Trophoblast cell (in vitro differentiated cells and primary cell): ENCODE measurements around the gene MYL6B.

Experiments used
- DNase-seq, 2 donors: peaks; one replicate each; pipeline ENCODE4 v3.0.0-alpha.2; 2016
- H2AFZ ChIP-seq: 2 replicates; pipeline ENCODE4 v1.6.1; 2013; ENCODE audit warnings: low read length, moderate library complexity, mild to moderate bottlenecking; ENCODE audit not compliant: insufficient read depth, poor library complexity
- H2AK5ac ChIP-seq: 2 replicates; pipeline ENCODE4 v1.6.1; 2013; ENCODE audit warnings: mild to moderate bottlenecking, low read length
- H2BK120ac ChIP-seq: 2 replicates; pipeline ENCODE4 v1.6.1; 2013; ENCODE audit warnings: low read length, mild to moderate bottlenecking, moderate library complexity; ENCODE audit not compliant: insufficient read depth, poor library complexity
- H2BK12ac ChIP-seq: 2 replicates; pipeline ENCODE4 v1.6.1; 2013; ENCODE audit warnings: mild to moderate bottlenecking, low read length, moderate library complexity
- H2BK5ac ChIP-seq: 2 replicates; pipeline ENCODE4 v1.6.1; 2013; ENCODE audit warnings: low read length, low read depth, moderate library complexity, mild to moderate bottlenecking; ENCODE audit not compliant: poor library complexity
- H3K14ac ChIP-seq: 2 replicates; pipeline ENCODE4 v1.6.1; 2013; ENCODE audit warnings: mild to moderate bottlenecking, low read length
- H3K18ac ChIP-seq: 2 replicates; pipeline ENCODE4 v1.6.1; 2013; ENCODE audit warnings: mild to moderate bottlenecking, low read length
- H3K23ac ChIP-seq: 2 replicates; pipeline ENCODE4 v1.6.1; 2013; ENCODE audit warnings: low read length
- H3K27ac ChIP-seq: 2 replicates; pipeline ENCODE4 v1.5.1; 2013; ENCODE audit warnings: low read depth, mild to moderate bottlenecking, inconsistent platforms, low read length, moderate library complexity
- H3K27me3 ChIP-seq: 2 replicates; pipeline ENCODE4 v1.6.1; 2013; ENCODE audit warnings: inconsistent platforms, mild to moderate bottlenecking, low read length, moderate library complexity; ENCODE audit not compliant: insufficient read depth
- H3K36me3 ChIP-seq, 2 experiments: 1 replicate in 1 of 2; 2 replicates in 1 of 2; pipeline ENCODE4 v1.6.1; 2013; ENCODE audit warnings: low read length in 2 of 2, mild to moderate bottlenecking in 2 of 2, moderate library complexity in 1 of 2; ENCODE audit not compliant: insufficient read depth in 2 of 2, control insufficient read depth in 1 of 2
- H3K4ac ChIP-seq: 2 replicates; pipeline ENCODE4 v1.6.1; 2013; ENCODE audit warnings: low read depth, mild to moderate bottlenecking, low read length, moderate library complexity
- H3K4me1 ChIP-seq, 2 experiments: 1 replicate in 1 of 2; 2 replicates in 1 of 2; pipeline ENCODE4 v1.6.1; 2013; ENCODE audit warnings: low read length in 2 of 2, mild to moderate bottlenecking in 2 of 2, moderate library complexity in 1 of 2; ENCODE audit not compliant: insufficient read depth in 2 of 2, control insufficient read depth in 1 of 2
- H3K4me2 ChIP-seq: 2 replicates; pipeline ENCODE4 v1.6.1; 2013; ENCODE audit warnings: inconsistent platforms, mild to moderate bottlenecking, low read length, moderate library complexity
- H3K4me3 ChIP-seq: 2 replicates; pipeline ENCODE4 v1.5.1; 2013; ENCODE audit warnings: mild to moderate bottlenecking, low read depth, low read length, inconsistent platforms
- H3K79me1 ChIP-seq: one replicate; pipeline ENCODE4 v1.6.1; 2013; ENCODE audit warnings: low read length
- H3K79me2 ChIP-seq: 2 replicates; pipeline ENCODE4 v1.6.1; 2013; ENCODE audit warnings: low read length, mild to moderate bottlenecking; ENCODE audit not compliant: control insufficient read depth, insufficient read depth, poor library complexity
- H3K9ac ChIP-seq: 2 replicates; pipeline ENCODE4 v1.6.1; 2013; ENCODE audit warnings: mild to moderate bottlenecking, low read length
- H3K9me3 ChIP-seq: 2 replicates; pipeline ENCODE4 v1.6.1; 2013; ENCODE audit warnings: low read depth, mild to moderate bottlenecking, control low read depth, inconsistent platforms, low read length; ENCODE audit not compliant: insufficient read depth
- H4K12ac ChIP-seq: 2 replicates; pipeline ENCODE4 v1.6.1; 2013; ENCODE audit warnings: low read depth, mild to moderate bottlenecking, low read length, moderate library complexity
- H4K8ac ChIP-seq: 2 replicates; pipeline ENCODE4 v1.6.1; 2013; ENCODE audit warnings: low read depth, mild to moderate bottlenecking, low read length, moderate library complexity
- H4K91ac ChIP-seq: one replicate; pipeline ENCODE4 v1.6.1; 2013; ENCODE audit warnings: low read depth, mild to moderate bottlenecking, low read length, moderate library complexity
- WGBS: extraction: QIAGEN DNeasy Blood & Tissue Kit; methylation state at CpG from one replicate; pipeline ENCODE4 v1.1.7; 2013; ENCODE audit warnings: missing lambda C conversion rate; ENCODE audit not compliant: insufficient read length, insufficient coverage; ENCODE audit errors: extremely low coverage; 5-methylcytosine and 5-hydroxymethylcytosine counted together

MYL6B gene

DNA sequence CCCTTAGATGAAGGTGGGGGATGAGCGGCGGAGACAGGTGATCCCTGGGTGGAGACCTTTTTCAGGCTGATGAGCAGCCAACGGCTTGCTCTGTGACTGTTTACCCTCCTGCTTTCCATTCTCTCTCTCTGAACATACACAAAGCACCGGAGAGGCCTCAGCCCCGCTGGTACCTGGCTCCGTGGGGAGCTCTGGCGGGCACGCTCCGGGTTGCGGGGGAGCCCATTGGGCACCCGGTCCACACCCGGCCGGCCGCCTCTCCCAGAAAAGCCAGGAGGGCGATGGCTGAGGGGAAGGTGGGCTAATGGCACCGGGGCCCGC lies 36.4 kb downstream of the MYL6B start:
- H2BK5ac ChIP-seq = peak overlapping the region; percentile 61
- peak overlapping the region; percentile 90 for H3K18ac ChIP-seq
- peak overlapping the region; percentile 86 for H4K12ac ChIP-seq
- H3K4ac ChIP-seq = peak overlapping the region; percentile 9
- DNase-seq = no peak
- H4K91ac ChIP-seq = peak overlapping the region; percentile 83
- peaks cover 10% of the 10 kb centered on the region for H3K79me1 ChIP-seq
- H3K4me3 ChIP-seq = peak overlapping the region; percentile 87
- peaks cover 0 to 8% of the 10 kb centered on the region in 2 experiments for H3K4me1 ChIP-seq
- peak overlapping the region; percentile 71 for H2AFZ ChIP-seq
- H3K14ac ChIP-seq = peak overlapping the region; percentile 84
- H3K4me2 ChIP-seq = peak overlapping the region; percentile 79
- no peaks in the 10 kb centered on the region for H3K27me3 ChIP-seq
- WGBS = no CpG with 5 or more reads among the region's 17 CpGs
- peak overlapping the region; percentile 77 for H2BK120ac ChIP-seq
- H3K27ac ChIP-seq = no peak overlapping the region
- H3K23ac ChIP-seq = no peak overlapping the region
- peaks cover 10 to 17% of the 10 kb centered on the region in 2 experiments for H3K36me3 ChIP-seq
- peak overlapping the region; percentile 49 for H3K9ac ChIP-seq
- peaks cover 8% of the 10 kb centered on the region for H3K79me2 ChIP-seq
- H3K9me3 ChIP-seq = no peaks in the 10 kb centered on the region
- peak overlapping the region; percentile 78 for H4K8ac ChIP-seq
- H2BK12ac ChIP-seq = no peak overlapping the region
- peak overlapping the region; percentile 81 for H2AK5ac ChIP-seq

DNA sequence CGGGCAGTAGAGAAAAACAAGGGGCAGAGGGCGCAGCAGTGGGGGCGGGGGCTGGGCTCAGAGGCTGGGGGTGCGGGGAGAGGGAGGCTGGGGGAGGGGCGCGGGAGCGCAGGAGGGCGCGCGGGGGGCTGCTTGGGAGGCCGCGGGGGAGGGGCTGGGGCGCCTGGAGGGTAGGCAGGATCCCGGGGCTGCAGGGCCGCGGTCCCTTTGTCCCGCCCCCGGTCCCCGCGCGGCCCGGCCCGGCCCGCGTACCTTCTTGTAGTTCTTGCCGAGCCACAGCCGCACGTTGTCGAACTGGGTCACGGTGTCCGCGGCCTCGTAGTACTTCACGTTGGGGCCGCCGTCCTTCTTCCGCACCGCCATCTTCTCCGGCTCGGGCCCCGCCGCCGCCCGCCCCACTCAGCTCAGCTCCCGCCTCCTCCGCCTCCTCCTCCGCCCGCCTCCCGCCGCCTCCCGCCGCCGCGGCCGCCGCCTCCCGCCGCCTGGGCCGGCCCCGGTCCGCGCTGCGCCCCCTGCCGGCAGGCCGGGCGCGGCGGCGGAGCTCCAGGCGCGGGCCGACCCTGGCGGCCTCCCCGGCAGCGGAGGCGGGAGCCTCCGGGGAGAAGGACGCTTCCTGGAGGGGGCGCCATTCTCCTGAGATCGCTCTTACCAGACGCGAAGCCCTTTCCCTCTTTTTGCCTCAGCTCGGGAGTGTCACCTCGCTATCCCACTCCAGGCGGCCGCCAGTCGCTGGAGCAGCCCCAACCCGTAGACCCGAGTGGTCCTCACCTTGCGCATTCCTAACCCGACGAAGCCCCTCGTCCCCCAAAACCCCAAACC lies 36.9 kb downstream of the MYL6B start, which contains the start of gene SMARCC2:
TSS of gene SMARCC2 (minus strand) at position 385 of the 819 bp plus-strand sequence. CDS start at position 363, 22 bp downstream.
- Histone ChIP-seq H3K23ac (no peak within 1 kb of the TSS), H2BK12ac (peak within 1 kb of the TSS; percentile 69), H3K9ac (peak within 1 kb of the TSS; percentile 74), H3K4me3 (peak within 1 kb of the TSS; percentile 87), H3K18ac (peak within 1 kb of the TSS; percentile 98), H3K4me2 (peak within 1 kb of the TSS; percentile 79), H2AFZ (peak within 1 kb of the TSS; percentile 92), H3K79me2 (peaks cover 8% of the 10 kb centered on the region), H3K4me1 (peaks cover 0 to 8% of the 10 kb centered on the region in 2 experiments), H3K36me3 (peaks cover 10 to 13% of the 10 kb centered on the region in 2 experiments), H2BK5ac (peak within 1 kb of the TSS; percentile 93), H3K14ac (peak within 1 kb of the TSS; percentile 96), H4K8ac (peak within 1 kb of the TSS; percentile 96), H3K27ac (peak within 1 kb of the TSS; percentile 68), H2BK120ac (peak within 1 kb of the TSS; percentile 77), H2AK5ac (peak within 1 kb of the TSS; percentile 85), H3K27me3 (no peaks in the 10 kb centered on the region), H3K79me1 (peaks cover 10% of the 10 kb centered on the region), H3K9me3 (no peaks in the 10 kb centered on the region), H3K4ac (peak within 1 kb of the TSS; percentile 97), H4K91ac (peak within 1 kb of the TSS; percentile 87), H4K12ac (peak within 1 kb of the TSS; percentile 98)
- DNase-seq = peak; percentile 94 to 98
- no CpG with 5 or more reads among the region's 93 CpGs for WGBS

DNA sequence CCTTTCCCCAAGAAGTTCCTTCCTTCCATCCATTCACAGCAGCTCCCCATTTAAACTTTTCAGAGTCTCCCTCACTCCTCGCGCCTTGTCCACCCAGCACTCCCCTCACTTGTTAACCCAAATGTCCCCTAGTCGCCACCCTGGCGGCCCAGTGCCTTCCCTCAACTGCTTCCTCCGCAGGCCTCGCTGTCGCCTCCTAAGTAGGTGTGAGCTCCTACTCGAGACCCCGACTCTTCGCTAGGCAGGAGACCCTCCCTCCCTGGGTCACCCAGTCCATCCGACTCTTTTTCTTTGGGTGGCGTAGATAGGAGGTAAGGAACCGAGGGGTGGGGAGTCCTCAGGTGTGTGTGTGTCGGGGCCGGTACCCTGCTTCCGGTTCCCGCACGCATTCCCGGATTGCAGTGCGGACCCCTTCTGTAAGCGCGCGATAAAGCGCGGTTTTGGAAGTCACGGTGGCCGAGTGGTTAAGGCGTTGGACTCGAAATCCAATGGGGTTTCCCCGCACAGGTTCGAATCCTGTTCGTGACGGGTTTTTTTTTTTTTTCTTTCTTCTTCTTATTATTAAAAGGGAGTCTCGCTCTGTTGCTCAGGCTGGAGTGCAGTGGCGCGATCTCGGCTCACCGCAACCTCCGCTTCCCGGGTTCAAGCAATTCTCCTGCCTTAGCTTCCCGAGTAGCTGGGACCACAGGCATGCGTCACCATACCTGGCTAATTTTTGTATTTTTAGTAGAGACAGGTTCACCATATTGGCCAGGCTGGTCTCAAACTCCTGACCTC lies 37.7 kb downstream of the MYL6B start:
- H3K27ac ChIP-seq = peak overlapping the region; percentile 68
- peaks cover 0 to 8% of the 10 kb centered on the region in 2 experiments for H3K4me1 ChIP-seq
- peaks cover 6 to 7% of the 10 kb centered on the region in 2 experiments for H3K36me3 ChIP-seq
- no peaks in the 10 kb centered on the region for H3K27me3 ChIP-seq
- peak overlapping the region; percentile 77 for H3K4ac ChIP-seq
- peak; percentile 71 to 90 for DNase-seq
- H3K79me1 ChIP-seq = peaks cover 10% of the 10 kb centered on the region
- H2AK5ac ChIP-seq = peak overlapping the region; percentile 39
- no peaks in the 10 kb centered on the region for H3K9me3 ChIP-seq
- H2BK120ac ChIP-seq = peak overlapping the region; percentile 76
- peak overlapping the region; percentile 89 for H2AFZ ChIP-seq
- peak overlapping the region; percentile 79 for H3K4me3 ChIP-seq
- peak overlapping the region; percentile 24 for H3K9ac ChIP-seq
- H3K14ac ChIP-seq = peak overlapping the region; percentile 96
- H4K12ac ChIP-seq = peak overlapping the region; percentile 98
- H3K18ac ChIP-seq = peak overlapping the region; percentile 90
- peak overlapping the region; percentile 87 for H4K91ac ChIP-seq
- H3K4me2 ChIP-seq = peak overlapping the region; percentile 63
- H4K8ac ChIP-seq = peak overlapping the region; percentile 96
- no CpG with 5 or more reads among the region's 42 CpGs for WGBS
- peaks cover 8% of the 10 kb centered on the region for H3K79me2 ChIP-seq
- peak overlapping the region; percentile 74 for H2BK5ac ChIP-seq
- H2BK12ac ChIP-seq = peak overlapping the region; percentile 69
- H3K23ac ChIP-seq = no peak overlapping the region

DNA sequence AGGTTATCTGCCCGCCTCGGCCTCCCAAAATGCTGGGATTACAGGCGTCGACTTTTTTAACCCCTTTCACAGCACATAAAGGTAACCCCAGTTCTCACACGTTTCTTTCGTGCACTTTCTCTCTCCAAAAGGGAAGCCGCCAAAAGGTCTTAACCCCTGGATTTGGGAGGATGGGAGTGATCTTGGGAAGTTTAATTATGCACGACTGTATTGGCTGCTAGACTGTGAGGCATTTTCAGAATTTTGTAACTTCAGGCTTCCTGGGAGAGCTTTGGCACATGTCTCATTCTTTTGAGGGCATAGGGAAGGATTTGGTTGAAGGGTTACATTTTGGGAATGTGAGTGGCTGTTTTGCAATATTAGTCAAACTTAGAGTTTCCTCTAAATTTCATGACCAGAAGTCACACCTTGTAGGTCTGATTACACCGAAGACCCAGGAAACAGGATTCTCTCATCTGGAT lies 38.3 kb downstream of the MYL6B start:
- peak overlapping the region; percentile 76 for H2AFZ ChIP-seq
- H3K4me1 ChIP-seq = peaks cover 0 to 8% of the 10 kb centered on the region in 2 experiments
- WGBS = no CpG with 5 or more reads among the region's 9 CpGs

More for the DNA sequence above, 38.3 kb downstream of the MYL6B start:
- peaks cover 2 to 3% of the 10 kb centered on the region in 2 experiments for H3K36me3 ChIP-seq
- peak overlapping the region; percentile 16 for H3K27ac ChIP-seq
- no peak overlapping the region for H3K14ac ChIP-seq
- peak in 1 of 2 donors; percentile 34 for DNase-seq
- H4K8ac ChIP-seq = peak overlapping the region; percentile 40
- H2BK12ac ChIP-seq = no peak overlapping the region
- no peak overlapping the region for H3K18ac ChIP-seq
- no peak overlapping the region for H4K12ac ChIP-seq
- H3K23ac ChIP-seq = no peak overlapping the region
- H3K27me3 ChIP-seq = no peaks in the 10 kb centered on the region
- H3K9ac ChIP-seq = no peak overlapping the region
- H2BK5ac ChIP-seq = no peak overlapping the region
- H2AK5ac ChIP-seq = no peak overlapping the region
- no peak overlapping the region for H3K4ac ChIP-seq
- no peaks in the 10 kb centered on the region for H3K9me3 ChIP-seq
- no peak overlapping the region for H4K91ac ChIP-seq
- no peak overlapping the region for H3K4me3 ChIP-seq
- peaks cover 10% of the 10 kb centered on the region for H3K79me1 ChIP-seq
- peaks cover 8% of the 10 kb centered on the region for H3K79me2 ChIP-seq
- no peak overlapping the region for H2BK120ac ChIP-seq
- peak overlapping the region; percentile 63 for H3K4me2 ChIP-seq
